SH-SY5Y (cell line): Measurements from ENCODE around the gene TMTC4.

Experiments
- GATA2 ChIP-seq: IDR thresholded peaks from 2 replicates; pipeline ENCODE4 v1.6.1; 2011; ENCODE audit warnings: mild to moderate bottlenecking, low read depth, low read length
- GATA3 ChIP-seq: IDR thresholded peaks from 2 replicates; pipeline ENCODE4 v1.6.1; 2011; ENCODE audit warnings: low read depth, mild to moderate bottlenecking, low read length, moderate library complexity

DNA sequence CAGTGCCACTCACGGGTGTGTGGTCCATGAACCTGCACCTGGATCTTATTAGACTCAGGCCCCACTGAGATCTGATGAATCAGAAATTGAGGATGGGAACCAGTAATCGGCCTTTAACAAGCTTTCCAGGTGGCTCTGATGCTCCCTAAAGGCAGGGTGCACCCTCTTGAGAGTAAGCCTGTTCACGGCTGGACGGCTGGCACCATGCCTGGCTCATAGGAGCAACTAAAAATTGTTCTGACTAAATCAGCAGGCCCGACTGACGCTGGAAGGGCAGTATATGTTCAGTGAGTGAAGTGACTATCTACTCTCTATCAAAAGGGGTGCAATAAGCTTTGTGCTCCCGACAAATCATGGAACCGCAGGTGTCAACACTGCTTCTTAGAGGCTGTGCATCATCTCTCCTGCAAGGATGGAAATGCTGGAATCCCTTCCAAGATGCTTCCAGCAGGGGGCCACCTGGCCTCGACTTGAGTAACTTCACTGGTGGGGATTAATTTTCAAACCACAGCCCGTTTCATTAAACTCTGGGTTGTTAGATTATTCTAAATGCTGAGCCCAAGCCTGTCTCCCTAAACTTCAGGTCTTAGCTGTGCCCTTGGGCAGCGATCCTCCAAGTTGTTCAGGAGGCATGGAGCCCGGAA lies 28.4 kb downstream of the TMTC4 start:
- TF ChIP-seq GATA3 (no peak), GATA2 (no peak)
